HepG2 (cell line): Measurements from ENCODE around the gene SKIDA1. TPM values are rescaled to one million over a fixed set of nuclear protein-coding genes. Genes with fewer than 3 reads are reported as not detected.
A peak's percentile ranks its signal among the peaks of the same experiment; 100 is the strongest.

Source experiments
- ATAC-seq: fragments of 200-7000 bp; cut with Tn5 transposase; 3 replicates; pipeline ENCODE4 v1.9.1; 2020; ENCODE audit warnings: mild to moderate bottlenecking, moderate library complexity
- BruUV-seq: library from RNA; stranded (reverse); fragments of 400-500 nt; replicated peaks from 2 replicates; lab custom pipeline; 2021; lab: Mats Ljungman, UMichigan
- CTCF ChIA-PET: fragments of 300-600 bp; formaldehyde crosslinking; extraction: SDS; loops from one replicate; lab custom pipeline; 2021; ENCODE audit warnings: low total read pairs, inconsistent platforms, low intra/inter-chr PET ratio; lab: Yijun Ruan, JAX
- POLR2A ChIA-PET: fragments of 350-600 bp; sonication (Branson Sonifier 250); formaldehyde crosslinking; loops from one replicate; lab custom pipeline; 2020; ENCODE audit warnings: antibody characterized with exemption, inconsistent platforms; lab: Yijun Ruan, JAX
- DNase-seq: peaks from one replicate; pipeline ENCODE4 v3.0.0-alpha.2; 2015; ENCODE audit warnings: low spot score
- FAIRE-seq: peaks from 3 replicates; lab custom pipeline; 2011; peaks lifted over from hg19 to GRCh38; lab: Jason Lieb, UNC
- H2AFZ ChIP-seq: one replicate; pipeline ENCODE4 v1.6.1; 2011; ENCODE audit warnings: low read length, inconsistent platforms
- H3K27ac ChIP-seq: fragments of 300-600 bp; 3 replicates; pipeline ENCODE4 v1.8.0; 2011; ENCODE audit warnings: mixed run types, mild to moderate bottlenecking, mixed read lengths, low read length, inconsistent platforms; ENCODE audit not compliant: insufficient read depth; ENCODE audit errors: extremely low read length
- H3K27me3 ChIP-seq, 2 experiments: fragments of 200-600 bp in 1 of 2; 2 replicates in 1 of 2; 3 replicates in 1 of 2; pipeline versions ENCODE4 v1.6.0 to v1.8.0; 2011; ENCODE audit warnings: low read length in 2 of 2, mild to moderate bottlenecking in 2 of 2, moderate library complexity in 2 of 2, inconsistent platforms in 1 of 2; ENCODE audit not compliant: insufficient read depth in 2 of 2, control insufficient read depth in 1 of 2
- H3K36me3 ChIP-seq, 2 experiments: fragments of 200-600 bp in 1 of 2; replicated peaks in 1 of 2; 2 replicates in 1 of 2; 3 replicates in 1 of 2; pipeline versions ENCODE4 v1.5.1 to v1.8.0; 2011; ENCODE audit warnings: low read length in 2 of 2, inconsistent platforms in 1 of 2; ENCODE audit not compliant: insufficient read depth in 2 of 2, control insufficient read depth in 1 of 2
- H3K4me1 ChIP-seq: 2 replicates; pipeline ENCODE4 v1.5.1; 2012; ENCODE audit warnings: low read length, inconsistent platforms; ENCODE audit not compliant: insufficient read depth
- H3K4me2 ChIP-seq: 2 replicates; pipeline ENCODE4 v1.6.0; 2011; ENCODE audit warnings: low read depth, low read length, inconsistent platforms
- H3K4me3 ChIP-seq, 3 experiments: fragments of 200-600 bp in 1 of 3; sonication (generic), shearing (Covaris generic) in 1 of 3; replicated peaks in 1 of 3; 2 replicates each; pipeline ENCODE4 v1.5.1; 2011 to 2016; ENCODE audit warnings: low read length in 3 of 3, inconsistent platforms in 2 of 3, low read depth in 2 of 3, mild to moderate bottlenecking in 2 of 3, control low read depth in 1 of 3, mixed read lengths in 1 of 3; ENCODE audit not compliant: insufficient read depth in 1 of 3
- H3K79me2 ChIP-seq: one replicate; pipeline ENCODE4 v1.6.1; 2011; ENCODE audit warnings: low read length, inconsistent platforms; ENCODE audit not compliant: insufficient read depth
- H3K9ac ChIP-seq: 2 replicates; pipeline ENCODE4 v1.6.0; 2011; ENCODE audit warnings: mild to moderate bottlenecking, low read depth, low read length, inconsistent platforms; ENCODE audit not compliant: insufficient read depth
- H3K9me3 ChIP-seq: 2 replicates; pipeline ENCODE4 v1.5.1; 2012; ENCODE audit warnings: mild to moderate bottlenecking, low read length
- H4K20me1 ChIP-seq: 2 replicates; pipeline ENCODE4 v1.6.0; 2011; ENCODE audit warnings: inconsistent platforms, mild to moderate bottlenecking, low read length, moderate library complexity; ENCODE audit not compliant: insufficient read depth
- BATF2 ChIP-seq: sonication (generic); formaldehyde crosslinking; IDR thresholded peaks from 2 replicates; pipeline ENCODE4 v1.8.0; 2022; ENCODE audit warnings: mild to moderate bottlenecking, missing genetic modification reagents, moderate library complexity
- GTF3A ChIP-seq: sonication (generic); formaldehyde crosslinking; conservative IDR thresholded peaks from 2 replicates; pipeline ENCODE4 v1.4.0; 2020; ENCODE audit warnings: mild to moderate bottlenecking, missing genetic modification reagents
- KLF12 ChIP-seq: sonication (generic); formaldehyde crosslinking; IDR thresholded peaks from 2 replicates; pipeline ENCODE4 v1.4.0; 2020; ENCODE audit warnings: missing genetic modification reagents, borderline replicate concordance
- NAIF1 ChIP-seq: sonication (generic); formaldehyde crosslinking; IDR thresholded peaks from 2 replicates; pipeline ENCODE4 v1.5.0; 2020; ENCODE audit warnings: mild to moderate bottlenecking, missing genetic modification reagents, borderline replicate concordance
- NCOA2 ChIP-seq: sonication (generic); formaldehyde crosslinking; IDR thresholded peaks from 2 replicates; pipeline ENCODE4 v1.8.0; 2022; ENCODE audit warnings: inconsistent platforms
- NR2C2 ChIP-seq: sonication (generic); formaldehyde crosslinking; IDR thresholded peaks from 2 replicates; pipeline ENCODE4 v1.4.0; 2020; ENCODE audit warnings: missing genetic modification reagents, mild to moderate bottlenecking, moderate library complexity, borderline replicate concordance
- SMAD3 ChIP-seq: sonication (generic); formaldehyde crosslinking; IDR thresholded peaks from 2 replicates; pipeline ENCODE4 v1.4.0; 2020; ENCODE audit warnings: missing genetic modification reagents
- SMYD3 ChIP-seq: sonication (generic); formaldehyde crosslinking; IDR thresholded peaks from 2 replicates; pipeline ENCODE4 v1.8.1; 2023; ENCODE audit warnings: mild to moderate bottlenecking, missing genetic modification reagents
- TEF ChIP-seq: sonication (generic); formaldehyde crosslinking; IDR thresholded peaks from 2 replicates; pipeline ENCODE4 v1.5.0; 2020; ENCODE audit warnings: missing genetic modification reagents
- YEATS2 ChIP-seq: sonication (generic); formaldehyde crosslinking; IDR thresholded peaks from 2 replicates; pipeline ENCODE4 v1.4.0; 2020; ENCODE audit warnings: missing genetic modification reagents, borderline replicate concordance
- ZFP62 ChIP-seq: sonication (generic); formaldehyde crosslinking; IDR thresholded peaks from 2 replicates; pipeline ENCODE4 v1.4.0; 2020; ENCODE audit warnings: missing genetic modification reagents
- ZKSCAN5 ChIP-seq: sonication (generic); formaldehyde crosslinking; IDR thresholded peaks from 2 replicates; pipeline ENCODE4 v1.5.1; 2020; ENCODE audit warnings: mild to moderate bottlenecking, missing genetic modification reagents
- ZNF17 ChIP-seq: sonication (generic); formaldehyde crosslinking; IDR thresholded peaks from 2 replicates; pipeline ENCODE4 v1.5.0; 2020; ENCODE audit warnings: mild to moderate bottlenecking, missing genetic modification reagents
- ZNF543 ChIP-seq: sonication (generic); formaldehyde crosslinking; IDR thresholded peaks from 2 replicates; pipeline ENCODE4 v1.4.0; 2020; ENCODE audit warnings: mild to moderate bottlenecking, missing genetic modification reagents
- ZNF546 ChIP-seq: sonication (generic); formaldehyde crosslinking; conservative IDR thresholded peaks from 2 replicates; pipeline ENCODE4 v1.8.1; 2023; ENCODE audit warnings: mild to moderate bottlenecking, missing genetic modification reagents
- ZNF558 ChIP-seq: sonication (generic); formaldehyde crosslinking; IDR thresholded peaks from 2 replicates; pipeline ENCODE4 v1.9.0; 2022; ENCODE audit warnings: mild to moderate bottlenecking, missing genetic modification reagents, borderline replicate concordance
- ZNF691 ChIP-seq: sonication (generic); formaldehyde crosslinking; IDR thresholded peaks from 2 replicates; pipeline ENCODE4 v1.4.0; 2020; ENCODE audit warnings: missing genetic modification reagents, low read depth, mild to moderate bottlenecking, borderline replicate concordance
- ZNF770 ChIP-seq: sonication (generic); formaldehyde crosslinking; IDR thresholded peaks from 2 replicates; pipeline ENCODE4 v1.5.0; 2020; ENCODE audit warnings: mild to moderate bottlenecking, missing genetic modification reagents
- ZSCAN21 ChIP-seq: sonication (generic); formaldehyde crosslinking; IDR thresholded peaks from 2 replicates; pipeline ENCODE4 v1.8.0; 2022; ENCODE audit warnings: mild to moderate bottlenecking, missing genetic modification reagents, moderate library complexity, borderline replicate concordance
- WGBS: methylation state at CpG from one replicate; pipeline ENCODE4 v1.1.6; 2017; ENCODE audit warnings: low lambda C conversion rate; 5-methylcytosine and 5-hydroxymethylcytosine counted together
- in situ Hi-C: cut with HindIII; loops from 2 replicates; pipeline ENCODE4 v1.10.0; 2017; ENCODE audit warnings: low pct_unique_long_range_greater_than_20kb; ENCODE audit not compliant: extremely low pct_ligation_motif_present
- intact Hi-C: fragments of 100-400 bp; cut with micrococcal nuclease; formaldehyde crosslinking; loops from one replicate; pipeline ENCODE4 v1.10.0; 2022; ENCODE audit not compliant: unreplicated experiment
- polyA plus RNA-seq, 8 experiments: library from polyadenylated mRNA; depleted of rRNA in 3 of 8; stranded (reverse) in 7 of 8; unstranded in 1 of 8; fragments of >200 nt; fragmentation: Illumina TruSeq in 4 of 8; extraction: Trizol in 4 of 8; gene quantifications; 2 replicates each; pipeline versions ENCODE4 v1.2.1 to v1.2.3, GENCODE V29; 2011 to 2016; ENCODE audit warnings: low read depth in 4 of 8, missing spikeins in 1 of 8, mixed read lengths in 1 of 8; ENCODE audit not compliant: insufficient read depth in 1 of 8
- total RNA-seq, 5 experiments: library from RNA; depleted of rRNA; stranded (reverse); fragments of >200 nt; fragmentation: Illumina TruSeq; extraction: Trizol; gene quantifications; 2 replicates each; pipeline ENCODE4 v1.2.3, GENCODE V29; 2016; ENCODE audit warnings: low read depth in 1 of 5

The SKIDA1 gene
- total and polyA plus RNA-seq, 2 of the 13 experiments (the other 11 are each of a cell fraction or from before 2014, with no cell fraction given) = 0.73 to 1.5 TPM

GRCh38 chr10:21533467-21534279 is 8.2 kb upstream of the SKIDA1 start, which contains the start of gene MLLT10:
TSS of gene MLLT10 (plus strand) at chr10:21534232. CDS start at chr10:21534645, 413 bp downstream.
- H2AFZ ChIP-seq = peak within 1 kb of the TSS; percentile 82
- no peaks in the 10 kb centered on the region; a peak in 1 of 5 replicates for H3K27me3 ChIP-seq
- ChIA-PET CTCF (interaction anchor here (2.2 kb wide), 1 partner anchor 37 kb away, joined by 7 read pairs; no protein-coding TSS in a partner anchor), POLR2A (interaction anchor here (1.0 to 3.4 kb wide), 5 partner anchors 9 to 37 kb away, joined by 5 to 40 read pairs (median 10); no protein-coding TSS in a partner anchor)
- WGBS = under 1% methylated on average over 43 of the region's 74 CpGs
- intact Hi-C loops (loop anchor here (1.0 to 2.0 kb wide), 3 partner anchors 8 to 37 kb away; partner anchors contain the start of gene SKIDA1), in situ Hi-C loops (no loop called here)
- ATAC-seq = peak; percentile 85
- H3K4me3 ChIP-seq = peak within 1 kb of the TSS; percentile 76 to 84 (median 81)
- BruUV-seq = no TSS peak
- peaks cover 2 to 10% of the 10 kb centered on the region in 2 experiments for H3K36me3 ChIP-seq
- peaks cover 38% of the 10 kb centered on the region for H3K4me1 ChIP-seq
- H3K9me3 ChIP-seq = no peaks in the 10 kb centered on the region
- peak; percentile 94 for DNase-seq
- H4K20me1 ChIP-seq = peaks cover 13% of the 10 kb centered on the region; the same call in 1 of the 2 replicates
- peak within 1 kb of the TSS; percentile 97 for H3K27ac ChIP-seq
- peaks cover 70% of the 10 kb centered on the region for H3K79me2 ChIP-seq
- H3K9ac ChIP-seq = peak within 1 kb of the TSS; percentile 87
- peak; percentile 83 for FAIRE-seq
- H3K4me2 ChIP-seq = peak within 1 kb of the TSS; percentile 84
- peak; percentile 68 for TF ChIP-seq KLF12 (CRISPR knock-in tag)
- no peak for TF ChIP-seq ZNF558 (CRISPR knock-in tag)
- TF ChIP-seq ZNF770 = no peak
- 0 out of 2 replicates have a peak, but pooled peaks have one; percentile 59 for TF ChIP-seq GTF3A (CRISPR knock-in tag)
- TF ChIP-seq ZSCAN21 (CRISPR knock-in tag) = peak; percentile 74; the same call in 1 of the 2 replicates
- peak; percentile 48 for TF ChIP-seq ZNF691 (CRISPR knock-in tag)
- TF ChIP-seq NAIF1 (CRISPR knock-in tag) = no peak; the same call in 1 of the 2 replicates
- peak; percentile 55; the same call in 1 of the 2 replicates for TF ChIP-seq TEF
- TF ChIP-seq ZFP62 (CRISPR knock-in tag) = no peak
- no peak for TF ChIP-seq ZNF17
- 0 out of 2 replicates have a peak, but pooled peaks have one; percentile 41 for TF ChIP-seq BATF2 (CRISPR knock-in tag)
- peak; percentile 45 for TF ChIP-seq NR2C2 (CRISPR knock-in tag)
- TF ChIP-seq ZNF546 (CRISPR knock-in tag) = 0 out of 2 replicates have a peak, but pooled peaks have one; percentile 8
- TF ChIP-seq YEATS2 (CRISPR knock-in tag) = 0 out of 2 replicates have a peak, but pooled peaks have one; percentile 31
- 0 out of 2 replicates have a peak, but pooled peaks have one; percentile 48 for TF ChIP-seq ZKSCAN5
- TF ChIP-seq SMAD3 = no peak
- peak; percentile 61 for TF ChIP-seq NCOA2 (CRISPR knock-in tag)
- TF ChIP-seq ZNF543 (CRISPR knock-in tag) = peak; percentile 94
- 0 out of 2 replicates have a peak, but pooled peaks have one; percentile 65 for TF ChIP-seq SMYD3 (CRISPR knock-in tag)
